ENCODE results near the gene SH3D19.

GRCh38 chr4:151129796-151130195 is 195.6 kb downstream of the SH3D19 start:
- TF ChIP-seq CTCF (IDR thresholded peaks at IDR 0.05) (no peak), EZH2 (IDR thresholded peaks at IDR 0.05) (no peak)
